SHP77 (cell line): ENCODE measurements around the gene WNK2.

Source experiments
- DNase-seq, 2 experiments: peaks; one replicate each; lab custom pipeline; 2025; lab: John Stamatoyannopoulos, UW

The WNK2 gene

GRCh38 chr9:93218671-93219420 lies 34.9 kb downstream of the WNK2 start:
- DNase-seq = no peak

- DNase-seq = no peak
Observed at GRCh38 chr9:93219692-93220091, 35.8 kb downstream of the WNK2 start.

GRCh38 chr9:93220627-93221026 lies 36.7 kb downstream of the WNK2 start:
- DNase-seq = no peak

- DNase-seq = no peak
Observed at GRCh38 chr9:93221044-93221443, 37.1 kb downstream of the WNK2 start.

GRCh38 chr9:93222890-93223259 lies 38.9 kb downstream of the WNK2 start:
- no peak for DNase-seq

GRCh38 chr9:93223260-93224180 lies 39.6 kb downstream of the WNK2 start:
- no peak for DNase-seq

GRCh38 chr9:93224591-93224990 lies 40.7 kb downstream of the WNK2 start:
- DNase-seq = no peak

- DNase-seq = no peak
Observed at GRCh38 chr9:93225417-93225816, 41.5 kb downstream of the WNK2 start.

- no peak for DNase-seq
Observed at GRCh38 chr9:93225892-93226291, 42.0 kb downstream of the WNK2 start.

GRCh38 chr9:93226819-93227218 lies 42.9 kb downstream of the WNK2 start:
- DNase-seq = no peak

- no peak for DNase-seq
Observed at GRCh38 chr9:93228030-93228429, 44.1 kb downstream of the WNK2 start.

GRCh38 chr9:93228453-93228852 lies 44.5 kb downstream of the WNK2 start:
- no peak for DNase-seq

GRCh38 chr9:93229636-93230035 lies 45.7 kb downstream of the WNK2 start:
- DNase-seq = no peak

GRCh38 chr9:93230185-93230584 lies 46.2 kb downstream of the WNK2 start:
- DNase-seq = no peak

GRCh38 chr9:93230601-93231000 lies 46.7 kb downstream of the WNK2 start:
- no peak for DNase-seq

GRCh38 chr9:93231121-93231694 lies 47.3 kb downstream of the WNK2 start:
- no peak for DNase-seq

GRCh38 chr9:93231716-93232115 lies 47.8 kb downstream of the WNK2 start:
- no peak for DNase-seq

GRCh38 chr9:93232388-93232960 lies 48.5 kb downstream of the WNK2 start:
- no peak for DNase-seq

GRCh38 chr9:93233033-93233432 lies 49.1 kb downstream of the WNK2 start:
- DNase-seq = no peak

- no peak for DNase-seq
Observed at GRCh38 chr9:93234600-93234999, 50.7 kb downstream of the WNK2 start.

GRCh38 chr9:93235300-93235960 lies 51.5 kb downstream of the WNK2 start:
- DNase-seq = no peak
